ENCODE measurements around the gene P2RX4.
"Not testable (repeated sequence)": the region's sequence is repeated elsewhere in the genome, so short reads cannot be mapped to it uniquely, and the experiment has no call there.

The P2RX4 gene

GRCh38 chr12:121222847-121223246, 12.9 kb downstream of the P2RX4 start:
- Mint-ChIP-seq H3K27ac (peak overlapping the region; percentile 87), H3K4me3 (peak overlapping the region; percentile 57), H3K4me1 (ENCODE audit: low read depth) (peaks cover 33% of the 10 kb centered on the region), H3K27me3 (ENCODE audit: low read depth) (no peaks in the 10 kb centered on the region), H3K9me3 (no peaks in the 10 kb centered on the region), H3K36me3 (ENCODE audit: low read depth) (peaks cover 59% of the 10 kb centered on the region)
- no peak for DNase-seq (ENCODE audit: low spot score)

GRCh38 chr12:121223292-121224285, 13.7 kb downstream of the P2RX4 start:
- DNase-seq (ENCODE audit: low spot score), result peak; percentile 44
- Mint-ChIP-seq H3K36me3 (ENCODE audit: low read depth) (peaks cover 54% of the 10 kb centered on the region), H3K9me3 (no peaks in the 10 kb centered on the region), H3K4me3 (peak overlapping the region; percentile 57), H3K27me3 (ENCODE audit: low read depth) (no peaks in the 10 kb centered on the region), H3K27ac (peak overlapping the region; percentile 87), H3K4me1 (ENCODE audit: low read depth) (peaks cover 33% of the 10 kb centered on the region)

GRCh38 chr12:121224591-121224990, 14.7 kb downstream of the P2RX4 start:
- Mint-ChIP-seq H3K27me3 (ENCODE audit: low read depth) (no peaks in the 10 kb centered on the region), H3K36me3 (ENCODE audit: low read depth) (peaks cover 51% of the 10 kb centered on the region), H3K4me1 (ENCODE audit: low read depth) (peaks cover 31% of the 10 kb centered on the region), H3K9me3 (no peaks in the 10 kb centered on the region), H3K4me3 (peak overlapping the region; percentile 77), H3K27ac (peak overlapping the region; percentile 96)
- peak; percentile 41 for DNase-seq (ENCODE audit: low spot score)

- no peak overlapping the region for H3K4me3 Mint-ChIP-seq
- no peaks in the 10 kb centered on the region for H3K9me3 Mint-ChIP-seq
- H3K27me3 Mint-ChIP-seq (ENCODE audit: low read depth), result no peaks in the 10 kb centered on the region
- H3K4me1 Mint-ChIP-seq (ENCODE audit: low read depth), result peaks cover 40% of the 10 kb centered on the region
- H3K27ac Mint-ChIP-seq, result peak overlapping the region; percentile 26
- no peak for DNase-seq (ENCODE audit: low spot score)
- peaks cover 54% of the 10 kb centered on the region for H3K36me3 Mint-ChIP-seq (ENCODE audit: low read depth)
These were observed 16.5 kb downstream of the P2RX4 start for GRCh38 chr12:121226399-121226798.

GRCh38 chr12:121226871-121227270, 16.9 kb downstream of the P2RX4 start:
- H3K27me3 Mint-ChIP-seq (ENCODE audit: low read depth); H3K4me3 Mint-ChIP-seq; H3K9me3 Mint-ChIP-seq; DNase-seq (ENCODE audit: low spot score); H3K27ac Mint-ChIP-seq: not testable (repeated sequence)
- Mint-ChIP-seq H3K4me1 (ENCODE audit: low read depth) (peaks cover 37% of the 10 kb centered on the region), H3K36me3 (ENCODE audit: low read depth) (peaks cover 51% of the 10 kb centered on the region)

GRCh38 chr12:121227294-121227693, 17.4 kb downstream of the P2RX4 start:
- H3K4me1 Mint-ChIP-seq (ENCODE audit: low read depth), result peaks cover 37% of the 10 kb centered on the region
- no peak overlapping the region for H3K4me3 Mint-ChIP-seq
- DNase-seq (ENCODE audit: low spot score), result no peak
- no peaks in the 10 kb centered on the region for H3K9me3 Mint-ChIP-seq
- peak overlapping the region; percentile 3 for H3K27ac Mint-ChIP-seq
- H3K36me3 Mint-ChIP-seq (ENCODE audit: low read depth), result peaks cover 51% of the 10 kb centered on the region
- H3K27me3 Mint-ChIP-seq (ENCODE audit: low read depth), result no peaks in the 10 kb centered on the region

GRCh38 chr12:121228919-121229665, 19.2 kb downstream of the P2RX4 start:
- no peak for DNase-seq (ENCODE audit: low spot score)
- H3K27ac Mint-ChIP-seq, result no peak overlapping the region
- no peak overlapping the region for H3K4me3 Mint-ChIP-seq
- peaks cover 21% of the 10 kb centered on the region for H3K4me1 Mint-ChIP-seq (ENCODE audit: low read depth)
- H3K36me3 Mint-ChIP-seq (ENCODE audit: low read depth), result peaks cover 52% of the 10 kb centered on the region
- no peaks in the 10 kb centered on the region for H3K9me3 Mint-ChIP-seq
- no peaks in the 10 kb centered on the region for H3K27me3 Mint-ChIP-seq (ENCODE audit: low read depth)

- Mint-ChIP-seq H3K4me1 (ENCODE audit: low read depth) (peaks cover 15% of the 10 kb centered on the region), H3K27ac (peak overlapping the region; percentile 47), H3K36me3 (ENCODE audit: low read depth) (peaks cover 53% of the 10 kb centered on the region)
- DNase-seq (ENCODE audit: low spot score), result peak; percentile 43
- not testable (repeated sequence) for H3K27me3 Mint-ChIP-seq (ENCODE audit: low read depth); H3K4me3 Mint-ChIP-seq; H3K9me3 Mint-ChIP-seq
These were observed 20.1 kb downstream of the P2RX4 start for GRCh38 chr12:121229826-121230537.

GRCh38 chr12:121230538-121230907, 20.6 kb downstream of the P2RX4 start:
- Mint-ChIP-seq H3K27ac (peak overlapping the region; percentile 26), H3K4me1 (ENCODE audit: low read depth) (peaks cover 15% of the 10 kb centered on the region), H3K4me3 (no peak overlapping the region), H3K27me3 (ENCODE audit: low read depth) (no peaks in the 10 kb centered on the region), H3K9me3 (no peaks in the 10 kb centered on the region), H3K36me3 (ENCODE audit: low read depth) (peaks cover 53% of the 10 kb centered on the region)
- DNase-seq (ENCODE audit: low spot score), result no peak

GRCh38 chr12:121232163-121232562, 22.2 kb downstream of the P2RX4 start:
- Mint-ChIP-seq H3K4me1 (ENCODE audit: low read depth) (peaks cover 14% of the 10 kb centered on the region), H3K9me3 (no peaks in the 10 kb centered on the region), H3K27me3 (ENCODE audit: low read depth) (no peaks in the 10 kb centered on the region), H3K4me3 (no peak overlapping the region), H3K36me3 (ENCODE audit: low read depth) (peaks cover 52% of the 10 kb centered on the region), H3K27ac (peak overlapping the region; percentile 6)
- no peak for DNase-seq (ENCODE audit: low spot score)

GRCh38 chr12:121232977-121233627, 23.2 kb downstream of the P2RX4 start:
- Mint-ChIP-seq H3K4me3 (no peak overlapping the region), H3K27ac (no peak overlapping the region), H3K36me3 (ENCODE audit: low read depth) (peaks cover 58% of the 10 kb centered on the region), H3K27me3 (ENCODE audit: low read depth) (no peaks in the 10 kb centered on the region), H3K4me1 (ENCODE audit: low read depth) (peaks cover 16% of the 10 kb centered on the region), H3K9me3 (no peaks in the 10 kb centered on the region)
- no peak for DNase-seq (ENCODE audit: low spot score)

- Mint-ChIP-seq H3K9me3 (no peaks in the 10 kb centered on the region), H3K4me3 (no peak overlapping the region), H3K27ac (no peak overlapping the region), H3K36me3 (ENCODE audit: low read depth) (peaks cover 56% of the 10 kb centered on the region), H3K27me3 (ENCODE audit: low read depth) (no peaks in the 10 kb centered on the region), H3K4me1 (ENCODE audit: low read depth) (peaks cover 17% of the 10 kb centered on the region)
- DNase-seq (ENCODE audit: low spot score), result no peak
These were observed 23.7 kb downstream of the P2RX4 start for GRCh38 chr12:121233628-121234020.

- no peak for DNase-seq (ENCODE audit: low spot score)
- Mint-ChIP-seq H3K4me3 (no peak overlapping the region), H3K27ac (no peak overlapping the region), H3K4me1 (ENCODE audit: low read depth) (peaks cover 35% of the 10 kb centered on the region), H3K27me3 (ENCODE audit: low read depth) (no peaks in the 10 kb centered on the region), H3K36me3 (ENCODE audit: low read depth) (peaks cover 49% of the 10 kb centered on the region), H3K9me3 (no peaks in the 10 kb centered on the region)
These were observed 26.8 kb downstream of the P2RX4 start for GRCh38 chr12:121236776-121237175.

Measured in T-helper 2 cell treated with Interferon-gamma antibody and Interleukin-4, amounts not matched to agents 5 μg/mL and 100 μg/mL, for 36 hours (primary cell).